Calu3 (cell line): Measurements from ENCODE around the gene PLEKHG4B. TPM values are rescaled to one million over a fixed set of nuclear protein-coding genes. Genes with fewer than 3 reads are reported as not detected.

Source experiments
- BruUV-seq: library from RNA; stranded (reverse); fragments of 400-500 nt; replicated peaks from 2 replicates; lab custom pipeline; 2021; lab: Mats Ljungman, UMichigan
- CTCF ChIA-PET: fragments of 300-600 bp; sonication (Branson Sonifier 250); formaldehyde crosslinking; loops from one replicate; lab custom pipeline; 2022; ENCODE audit warnings: antibody characterized with exemption; lab: Charles Lee
- DNase-seq: peaks from one replicate; pipeline ENCODE4 v3.0.0; 2022
- H3K27ac Mint-ChIP-seq: one replicate; pipeline ENCODE4 v1.8.0; 2022; ENCODE audit warnings: mixed read lengths; ENCODE audit not compliant: unreplicated experiment
- H3K27me3 Mint-ChIP-seq: one replicate; pipeline ENCODE4 v1.8.0; 2022; ENCODE audit warnings: mixed read lengths; ENCODE audit not compliant: unreplicated experiment
- H3K36me3 Mint-ChIP-seq: one replicate; pipeline ENCODE4 v1.8.0; 2022; ENCODE audit warnings: mild to moderate bottlenecking, moderate library complexity, mixed read lengths; ENCODE audit not compliant: insufficient read depth, unreplicated experiment
- H3K4me1 Mint-ChIP-seq: one replicate; pipeline ENCODE4 v1.8.0; 2022; ENCODE audit warnings: mild to moderate bottlenecking, low read depth, mixed read lengths; ENCODE audit not compliant: unreplicated experiment
- H3K4me3 Mint-ChIP-seq: one replicate; pipeline ENCODE4 v1.8.0; 2022; ENCODE audit warnings: mild to moderate bottlenecking, low read depth, moderate library complexity, mixed read lengths; ENCODE audit not compliant: unreplicated experiment
- H3K9me3 Mint-ChIP-seq: one replicate; pipeline ENCODE4 v1.8.0; 2022; ENCODE audit warnings: low read depth, mixed read lengths; ENCODE audit not compliant: unreplicated experiment
- intact Hi-C: fragments of 100-400 bp; cut with micrococcal nuclease; formaldehyde crosslinking; loops from one replicate; pipeline ENCODE4 v1.10.0; 2022; ENCODE audit not compliant: unreplicated experiment
- total RNA-seq: library from RNA; stranded (reverse); gene quantifications from 2 replicates; pipeline ENCODE4 v1.2.3, GENCODE V29; 2022
- TF ChIP-seq, protein P1 (sequence below): fragments of 200-600 bp; IDR thresholded peaks from one replicate; pipeline ENCODE4 v1.8.0; 2022; ENCODE audit warnings: antibody characterized with exemption; ENCODE audit not compliant: unreplicated experiment

The PLEKHG4B gene
- total RNA-seq, 1 experiment from 2014 or later: 1.7 TPM

DNA sequence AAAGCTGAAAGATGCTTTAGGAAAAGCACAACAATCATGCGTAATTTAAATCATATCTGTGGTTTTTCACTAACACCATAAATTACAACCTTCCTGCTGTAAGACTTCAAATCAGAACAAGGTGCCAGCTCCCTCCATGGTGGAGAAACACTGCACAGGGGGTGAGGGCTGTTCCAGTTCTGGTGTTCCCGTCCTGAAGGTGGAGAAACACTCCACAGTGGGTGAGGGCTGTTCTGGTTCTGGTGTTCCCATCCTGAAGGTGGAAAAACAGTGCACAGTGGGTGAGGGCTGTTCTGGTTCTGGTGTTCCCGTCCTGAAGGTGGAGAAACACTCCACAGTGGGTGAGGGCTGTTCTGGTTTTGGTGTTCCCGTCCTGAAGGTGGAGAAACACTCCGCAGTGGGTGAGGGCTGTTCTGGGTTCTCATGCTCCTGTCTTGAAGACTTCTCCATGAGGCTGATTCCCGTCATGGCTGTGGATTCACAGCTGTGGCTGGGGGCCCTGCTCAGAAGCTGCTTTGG, 12.9 kb downstream of the PLEKHG4B start:
- TF ChIP-seq, protein P1, sequence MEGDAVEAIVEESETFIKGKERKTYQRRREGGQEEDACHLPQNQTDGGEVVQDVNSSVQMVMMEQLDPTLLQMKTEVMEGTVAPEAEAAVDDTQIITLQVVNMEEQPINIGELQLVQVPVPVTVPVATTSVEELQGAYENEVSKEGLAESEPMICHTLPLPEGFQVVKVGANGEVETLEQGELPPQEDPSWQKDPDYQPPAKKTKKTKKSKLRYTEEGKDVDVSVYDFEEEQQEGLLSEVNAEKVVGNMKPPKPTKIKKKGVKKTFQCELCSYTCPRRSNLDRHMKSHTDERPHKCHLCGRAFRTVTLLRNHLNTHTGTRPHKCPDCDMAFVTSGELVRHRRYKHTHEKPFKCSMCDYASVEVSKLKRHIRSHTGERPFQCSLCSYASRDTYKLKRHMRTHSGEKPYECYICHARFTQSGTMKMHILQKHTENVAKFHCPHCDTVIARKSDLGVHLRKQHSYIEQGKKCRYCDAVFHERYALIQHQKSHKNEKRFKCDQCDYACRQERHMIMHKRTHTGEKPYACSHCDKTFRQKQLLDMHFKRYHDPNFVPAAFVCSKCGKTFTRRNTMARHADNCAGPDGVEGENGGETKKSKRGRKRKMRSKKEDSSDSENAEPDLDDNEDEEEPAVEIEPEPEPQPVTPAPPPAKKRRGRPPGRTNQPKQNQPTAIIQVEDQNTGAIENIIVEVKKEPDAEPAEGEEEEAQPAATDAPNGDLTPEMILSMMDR: no peak
- DNase-seq: no peak
- intact Hi-C loops: no loop called here
- Mint-ChIP-seq H3K36me3 (no peaks in the 10 kb centered on the region), H3K4me1 (no peaks in the 10 kb centered on the region), H3K27me3 (peaks cover 39% of the 10 kb centered on the region), H3K4me3 (no peak overlapping the region), H3K27ac (no peak overlapping the region), H3K9me3 (no peaks in the 10 kb centered on the region)
- CTCF ChIA-PET: interaction anchor here (0.7 kb wide), 1 partner anchor 242 kb away, joined by 3 read pairs; no protein-coding TSS in a partner anchor
- BruUV-seq: no TSS peak

DNA sequence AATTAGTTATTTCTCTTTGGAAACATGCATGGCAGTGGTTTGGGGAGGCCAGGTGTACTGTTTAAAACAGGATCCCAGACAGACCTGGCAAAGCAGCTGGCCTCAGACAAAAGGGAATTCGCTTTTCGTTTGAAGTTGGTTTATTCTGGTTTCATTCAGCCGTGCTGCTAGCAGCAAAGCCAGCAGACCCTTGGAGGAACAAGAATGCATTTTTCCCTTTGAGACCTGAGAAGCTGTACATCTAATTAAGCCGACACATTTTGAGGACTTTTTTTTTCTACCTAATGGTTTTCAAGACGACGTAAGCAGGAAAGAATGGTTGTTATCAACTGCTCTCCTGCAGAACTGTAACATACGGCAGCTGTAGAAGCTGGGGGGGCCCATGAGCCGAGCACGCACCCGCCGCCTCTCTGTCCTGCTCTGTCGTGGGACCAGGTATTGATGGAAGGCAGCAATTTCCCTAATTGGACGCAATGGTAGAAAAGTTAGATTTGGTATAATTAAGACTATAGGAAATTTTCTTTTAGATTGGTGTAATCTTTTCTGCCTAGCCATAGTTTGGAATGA, 13.6 kb downstream of the PLEKHG4B start:
- Mint-ChIP-seq H3K4me3 (no peak overlapping the region), H3K27ac (no peak overlapping the region)

DNA sequence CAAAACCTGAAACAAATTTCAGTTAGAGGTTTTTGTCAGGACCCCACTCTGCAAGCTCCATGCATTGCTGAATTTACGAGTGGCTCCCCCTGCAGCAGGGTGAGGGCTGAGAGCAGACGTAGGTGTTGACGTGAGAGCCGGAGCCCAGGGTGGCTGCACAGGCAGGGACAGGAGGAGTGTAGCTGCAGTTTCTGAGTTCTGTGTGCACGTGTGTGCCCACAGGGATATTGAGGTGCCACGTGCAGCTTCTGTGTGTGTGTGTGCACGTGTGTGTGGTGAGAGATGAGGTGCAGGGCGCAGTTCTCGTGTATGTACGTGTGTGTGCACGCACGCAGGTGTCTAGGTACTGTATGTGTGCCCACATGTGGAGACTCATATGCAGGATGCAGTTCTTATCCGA, 14.6 kb downstream of the PLEKHG4B start:
- TF ChIP-seq, protein P1: no peak
- CTCF ChIA-PET: no interaction called here
- no TSS peak for BruUV-seq
- peaks cover 44% of the 10 kb centered on the region for H3K27me3 Mint-ChIP-seq
- no peak overlapping the region for H3K4me3 Mint-ChIP-seq
- peaks cover 4% of the 10 kb centered on the region for H3K9me3 Mint-ChIP-seq
- intact Hi-C loops: no loop called here
- H3K4me1 Mint-ChIP-seq: no peaks in the 10 kb centered on the region
- no peaks in the 10 kb centered on the region for H3K36me3 Mint-ChIP-seq
- H3K27ac Mint-ChIP-seq: no peak overlapping the region
- no peak for DNase-seq

More for the DNA sequence above, 13.6 kb downstream of the PLEKHG4B start:
- TF ChIP-seq, protein P1: no peak
- DNase-seq: no peak
- peaks cover 39% of the 10 kb centered on the region for H3K27me3 Mint-ChIP-seq
- BruUV-seq: no TSS peak
- H3K9me3 Mint-ChIP-seq: peaks cover 3% of the 10 kb centered on the region
- H3K36me3 Mint-ChIP-seq: no peaks in the 10 kb centered on the region
- no peaks in the 10 kb centered on the region for H3K4me1 Mint-ChIP-seq
- CTCF ChIA-PET: interaction anchor here (0.7 kb wide), 1 partner anchor 241 kb away, joined by 3 read pairs; no protein-coding TSS in a partner anchor
- intact Hi-C loops: no loop called here

DNA sequence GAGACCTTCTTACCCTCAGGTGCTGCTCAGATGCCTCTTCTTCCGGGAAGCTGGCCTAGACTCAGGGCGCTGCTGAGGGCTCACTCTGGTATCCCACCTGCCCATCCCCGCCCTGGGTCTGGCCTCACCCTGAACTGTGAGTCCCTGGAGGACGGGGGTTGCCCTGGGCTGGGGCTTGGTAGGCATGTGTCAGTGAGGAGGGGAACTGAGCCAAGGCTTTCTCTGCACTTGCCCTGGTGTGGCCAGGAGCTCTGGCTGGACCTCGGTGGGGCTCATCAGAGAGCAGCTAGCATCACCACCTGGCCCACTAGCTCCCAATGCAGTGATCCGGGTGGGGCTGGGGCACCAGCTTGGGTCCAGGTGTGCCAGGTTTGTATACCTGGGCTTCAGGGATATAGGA, 15.6 kb downstream of the PLEKHG4B start:
- no TSS peak for BruUV-seq
- no peak for DNase-seq
- Mint-ChIP-seq H3K9me3 (peaks cover 4% of the 10 kb centered on the region), H3K4me1 (no peaks in the 10 kb centered on the region), H3K27ac (no peak overlapping the region), H3K4me3 (no peak overlapping the region), H3K27me3 (peaks cover 42% of the 10 kb centered on the region), H3K36me3 (no peaks in the 10 kb centered on the region)
- intact Hi-C loops: no loop called here
- CTCF ChIA-PET: no interaction called here
- TF ChIP-seq, protein P1: no peak
